Fibroblast of skin of back (primary cell): Measurements from ENCODE around the gene KCNG2.

Experiments used
- DNase-seq: peaks from one replicate; pipeline ENCODE4 v3.0.0-alpha.2; 2013

Gene KCNG2

DNA sequence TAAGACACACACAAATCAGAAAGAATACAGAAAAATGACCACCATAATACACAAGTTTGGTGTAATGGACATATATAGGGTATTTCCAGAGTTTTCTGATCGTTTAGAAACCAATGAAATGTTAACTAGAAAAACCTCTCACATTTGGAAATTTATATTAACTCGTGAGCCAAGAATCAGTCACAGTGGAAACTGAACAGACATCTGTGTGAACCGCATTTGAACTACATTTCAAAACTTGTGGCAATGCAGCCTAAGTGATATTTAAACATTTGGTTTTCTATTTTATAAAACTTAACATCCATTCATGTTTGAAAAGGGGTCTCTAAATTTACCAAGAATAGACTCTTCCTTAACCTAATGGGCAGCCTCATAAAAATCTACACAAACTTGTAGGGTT lies 29.0 kb upstream of the KCNG2 start:
- DNase-seq = no peak

DNA sequence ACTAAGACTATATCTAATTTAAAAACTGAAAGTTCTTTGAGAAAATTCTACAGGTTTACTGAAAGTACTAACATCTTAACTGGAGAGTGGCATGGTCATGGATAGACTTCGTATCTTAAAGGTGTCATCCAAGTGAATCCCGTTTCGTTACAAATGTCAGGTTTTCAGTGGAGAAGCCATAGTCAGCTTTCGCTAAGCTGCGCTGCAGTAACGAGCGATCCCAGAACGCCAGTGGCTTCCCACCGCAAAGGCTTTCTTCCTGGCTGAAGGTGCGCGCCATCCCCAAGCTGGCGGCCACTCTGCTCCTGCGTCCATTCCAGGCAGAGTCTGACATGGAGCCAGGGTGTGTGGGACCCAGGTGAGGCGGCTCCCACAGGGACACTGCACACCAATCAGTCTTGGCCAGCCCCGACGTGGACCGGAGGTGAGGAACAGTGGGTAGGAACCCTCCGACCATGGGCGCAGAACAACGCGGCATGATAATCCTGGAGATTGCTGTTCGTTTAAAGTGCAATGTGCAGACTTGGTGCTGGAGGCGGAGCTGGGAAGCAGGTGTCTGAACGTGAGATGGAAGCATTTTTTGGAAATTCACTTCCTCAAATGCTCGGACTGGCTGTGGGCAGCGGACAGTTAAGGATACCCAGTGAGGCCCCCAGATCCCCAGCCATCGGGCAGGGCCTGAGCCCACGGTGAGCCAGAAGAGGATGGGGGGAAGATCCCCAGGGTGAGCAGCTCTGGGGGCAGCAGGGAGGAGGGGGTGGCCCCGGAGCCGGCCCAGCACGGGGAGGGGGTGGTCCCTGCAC lies 27.8 kb upstream of the KCNG2 start:
- no peak for DNase-seq

DNA sequence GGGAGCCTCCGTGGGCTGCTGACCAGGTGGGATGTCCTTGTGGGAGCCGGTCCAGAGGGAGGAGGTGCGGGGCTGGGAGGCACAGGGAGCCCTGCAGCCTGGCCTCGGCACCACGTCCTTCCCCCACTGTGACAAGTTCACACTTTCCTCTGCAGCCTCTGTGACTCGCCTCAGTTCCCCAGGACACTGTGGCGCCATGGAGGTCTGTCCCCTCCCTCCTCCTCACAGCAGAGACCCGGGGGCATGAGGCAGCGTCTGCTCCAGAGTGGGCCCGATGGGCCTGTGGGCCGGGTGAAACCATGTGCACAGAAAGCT lies 27.3 kb upstream of the KCNG2 start:
- no peak for DNase-seq

DNA sequence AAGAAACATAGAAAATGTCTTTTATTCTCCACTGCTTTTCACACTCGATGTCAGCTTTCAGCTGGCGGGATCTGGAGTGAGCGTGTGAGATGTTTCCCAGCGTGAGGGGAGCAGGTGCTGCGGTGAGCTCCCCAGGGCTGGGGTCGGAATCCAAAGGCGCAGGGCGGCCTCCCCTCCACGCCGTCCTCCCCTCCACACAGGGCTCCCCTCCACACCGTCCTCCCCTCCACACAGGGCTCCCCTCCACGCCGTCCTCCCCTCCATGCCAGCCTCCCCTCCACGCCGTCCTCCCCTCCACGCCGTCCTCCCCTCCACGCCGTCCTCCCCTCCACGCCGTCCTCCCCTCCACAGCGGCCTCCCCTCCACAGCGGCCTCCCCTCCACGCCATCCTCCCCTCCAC lies 26.9 kb upstream of the KCNG2 start:
- no peak for DNase-seq

DNA sequence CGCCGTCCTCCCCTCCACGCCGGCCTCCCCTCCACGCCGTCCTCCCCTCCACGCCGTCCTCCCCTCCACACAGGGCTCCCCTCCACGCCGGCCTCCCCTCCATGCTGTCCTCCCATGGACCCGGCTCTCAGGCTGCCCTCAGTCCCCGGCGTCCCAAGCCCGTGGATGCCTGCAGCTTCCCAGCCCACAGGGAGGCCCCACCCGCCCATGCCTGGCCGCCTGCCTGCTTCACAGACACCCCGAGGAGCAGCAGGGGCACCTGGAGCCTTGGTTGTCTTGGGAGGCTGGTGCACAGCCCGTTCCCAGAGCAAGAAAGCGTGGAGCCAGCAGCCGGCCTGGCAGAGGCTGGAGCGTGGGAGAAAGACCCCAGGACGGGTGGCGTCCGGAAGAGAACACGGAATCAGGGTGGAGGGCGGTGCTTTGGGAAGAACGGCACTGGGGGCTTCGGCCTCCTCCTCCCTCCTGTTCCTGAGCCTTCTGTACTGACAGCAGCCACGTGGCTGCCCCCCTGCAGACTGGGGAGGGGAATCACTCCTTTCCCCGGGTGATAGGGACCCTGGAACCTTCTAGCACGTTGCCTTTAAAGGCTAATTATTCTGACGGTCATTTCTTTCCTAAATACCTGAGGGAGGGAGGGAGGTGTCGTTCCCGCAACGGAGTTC lies 26.2 kb upstream of the KCNG2 start:
- DNase-seq = no peak

DNA sequence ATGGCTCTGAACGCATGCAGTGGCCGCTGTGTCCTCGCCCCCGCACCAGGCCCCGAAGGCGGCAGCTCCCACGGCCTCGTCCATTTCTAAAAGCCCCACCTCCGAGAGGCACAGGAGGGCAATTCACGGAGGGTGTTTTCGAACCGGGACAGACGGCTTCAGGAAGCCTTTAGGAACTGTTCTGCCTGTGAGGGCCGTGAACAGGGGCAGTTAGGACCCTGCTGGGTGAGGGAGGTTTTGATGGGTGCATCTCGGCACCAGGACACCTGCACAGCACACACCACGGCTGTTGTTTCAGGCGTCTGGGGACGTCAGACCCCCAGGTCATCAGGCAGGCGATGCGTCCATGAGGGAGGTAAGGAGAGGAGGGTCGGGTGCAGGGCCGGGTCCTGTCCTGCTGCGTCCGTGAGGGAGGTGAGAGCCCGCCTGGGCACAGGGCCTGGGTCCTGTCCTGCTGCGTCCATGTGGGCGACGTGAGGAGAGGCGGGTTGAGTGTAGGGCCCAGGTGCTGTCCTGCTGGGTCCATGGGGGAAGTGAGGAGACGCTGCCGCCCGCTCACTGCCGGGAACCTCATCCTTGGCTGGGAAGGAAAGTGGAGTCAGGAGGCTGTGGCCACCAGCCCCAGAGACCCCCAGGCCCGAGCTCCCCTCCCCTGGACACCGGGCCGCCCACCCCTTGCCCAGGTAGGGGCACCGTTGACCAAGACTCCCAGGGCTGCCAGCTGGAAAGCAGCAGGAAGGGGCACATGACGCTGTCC lies 25.5 kb upstream of the KCNG2 start:
- DNase-seq = no peak

DNA sequence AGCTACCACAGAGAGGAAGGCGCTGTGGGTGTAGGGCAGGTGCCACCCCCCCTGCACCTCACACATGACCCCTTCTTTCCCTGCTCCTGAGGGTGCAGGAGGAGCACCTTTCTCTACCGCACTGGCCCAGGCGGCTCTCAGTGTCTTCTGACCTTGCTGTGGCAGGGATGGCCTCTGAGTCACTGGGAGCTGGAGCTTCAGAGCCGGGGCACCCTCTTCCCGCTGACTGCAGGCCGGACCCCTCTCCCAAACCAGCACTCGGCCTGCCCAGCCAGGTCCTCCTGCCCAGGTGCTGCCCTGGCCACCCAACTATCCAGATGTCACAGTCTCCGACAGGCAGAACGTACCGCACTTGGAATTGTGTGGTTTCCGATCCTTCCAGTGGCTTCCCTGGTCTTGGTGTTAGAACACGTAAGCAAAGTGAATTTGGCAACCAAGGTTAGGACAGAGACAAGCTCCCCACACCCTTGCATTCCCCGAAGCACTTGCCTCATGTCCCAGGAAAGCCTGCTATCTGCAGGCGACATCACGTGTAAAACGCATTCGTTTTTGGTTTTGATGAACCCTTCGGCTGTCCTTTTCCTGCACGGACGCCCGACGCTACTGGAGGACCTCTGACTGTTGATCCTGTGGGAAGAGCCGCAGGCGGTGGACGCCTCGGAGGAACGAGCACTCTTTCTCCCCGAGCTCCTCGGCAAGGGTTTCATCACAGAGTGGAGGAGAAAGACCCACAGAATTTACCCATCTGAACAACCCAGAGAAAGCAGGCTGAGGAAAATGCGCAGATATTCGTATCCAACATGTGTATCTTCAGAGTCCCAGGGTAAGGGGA lies 24.7 kb upstream of the KCNG2 start:
- DNase-seq = no peak

DNA sequence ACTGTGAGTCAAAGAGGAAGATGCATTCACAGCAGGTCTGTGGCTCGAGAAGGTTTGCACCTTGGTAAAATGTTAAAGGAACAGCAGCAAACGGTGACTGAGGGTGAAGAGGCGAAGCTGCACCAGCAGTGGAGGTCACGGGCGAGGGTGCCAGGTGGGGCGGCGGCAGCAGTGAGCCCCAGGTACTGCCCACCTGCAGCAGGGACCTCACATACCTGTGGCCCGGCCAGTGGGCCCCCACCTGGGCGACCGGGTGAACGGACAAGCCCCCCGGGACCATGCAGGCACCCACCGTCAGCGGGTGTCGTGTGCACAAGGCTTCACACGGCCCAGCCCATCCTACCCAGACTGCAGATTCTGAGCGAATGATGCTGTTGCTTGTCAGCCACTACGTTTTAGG lies 23.6 kb upstream of the KCNG2 start:
- no peak for DNase-seq

DNA sequence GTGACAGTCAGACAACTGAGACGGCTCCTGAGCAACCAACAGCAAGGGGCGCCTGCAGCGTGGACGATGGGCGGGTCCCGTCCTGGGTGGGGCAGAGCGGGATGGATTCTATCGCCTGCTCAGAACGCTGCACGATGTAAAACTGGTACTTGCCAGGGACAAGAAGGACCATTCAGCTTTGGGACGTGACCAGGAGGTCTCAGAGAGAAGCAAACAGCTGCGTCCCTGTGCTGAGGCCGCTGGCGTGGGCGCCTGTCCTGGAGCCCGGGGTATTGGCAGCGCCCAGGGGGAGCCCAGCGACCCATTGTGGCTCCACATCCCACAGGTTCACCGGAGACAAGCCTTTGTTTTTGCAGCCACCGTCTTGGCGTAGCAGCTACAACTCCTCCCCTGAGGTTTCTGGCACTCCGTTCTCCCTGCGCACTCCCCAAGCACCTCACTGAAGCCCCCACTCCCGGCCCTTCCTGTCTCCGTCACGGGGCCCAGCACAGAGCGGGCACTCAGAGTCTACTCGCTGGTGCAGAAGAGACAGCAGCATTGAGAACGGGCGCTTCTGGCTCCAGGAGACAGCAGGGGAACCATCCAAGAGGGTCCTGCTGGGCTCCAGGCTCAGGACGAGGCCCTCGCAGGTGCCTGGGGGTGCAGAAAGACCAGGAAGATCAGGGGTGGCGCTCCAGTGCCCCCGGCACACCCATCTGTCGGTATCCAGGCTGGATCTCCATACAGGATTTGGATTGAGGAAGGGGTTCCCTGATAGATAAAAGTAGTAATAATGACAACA lies 22.1 kb upstream of the KCNG2 start:
- no peak for DNase-seq

DNA sequence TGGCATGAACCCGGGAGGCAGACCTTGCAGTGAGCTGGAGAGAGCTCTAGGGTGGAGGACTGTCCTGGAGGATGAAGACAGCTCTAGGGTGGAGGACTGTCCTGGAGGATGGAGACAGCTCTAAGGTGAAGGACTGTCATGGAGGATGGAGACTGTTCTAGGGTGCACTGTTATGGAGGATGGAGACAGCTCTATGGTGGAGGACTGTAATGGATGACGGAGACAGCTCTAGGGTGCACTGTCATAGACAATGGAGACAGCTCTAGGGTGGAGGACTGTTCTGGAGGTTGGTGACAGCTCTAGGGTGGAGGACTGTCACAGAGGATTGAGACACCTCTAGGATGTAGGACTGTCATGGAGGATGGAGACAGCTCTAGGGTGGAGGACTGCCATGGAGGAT lies 21.1 kb upstream of the KCNG2 start:
- no peak for DNase-seq

DNA sequence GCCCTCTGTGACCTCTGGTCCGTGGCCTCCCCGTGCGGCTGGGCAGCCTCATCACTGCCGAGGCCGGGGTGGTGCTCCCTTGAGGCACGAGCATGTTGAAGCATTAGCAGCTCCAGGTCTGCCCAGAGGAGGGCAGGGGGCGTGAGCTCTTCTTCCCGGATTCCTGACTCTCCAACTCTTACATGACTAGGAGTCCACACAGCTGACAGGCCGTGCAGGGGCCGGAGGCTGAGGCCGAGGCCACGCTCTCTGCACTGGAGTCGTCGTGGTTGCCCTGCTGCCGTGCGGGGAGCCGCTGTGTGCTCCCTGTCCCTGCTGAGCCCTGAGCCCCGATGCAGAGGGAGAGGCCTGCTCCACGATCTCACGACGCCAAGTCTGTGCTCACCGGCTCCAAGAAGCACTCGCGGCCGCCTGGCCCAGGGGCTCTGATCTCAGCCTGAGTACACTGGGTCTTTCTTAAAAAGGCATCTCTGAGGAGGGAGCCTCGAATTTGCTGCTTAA lies 19.4 kb upstream of the KCNG2 start:
- DNase-seq = no peak

DNA sequence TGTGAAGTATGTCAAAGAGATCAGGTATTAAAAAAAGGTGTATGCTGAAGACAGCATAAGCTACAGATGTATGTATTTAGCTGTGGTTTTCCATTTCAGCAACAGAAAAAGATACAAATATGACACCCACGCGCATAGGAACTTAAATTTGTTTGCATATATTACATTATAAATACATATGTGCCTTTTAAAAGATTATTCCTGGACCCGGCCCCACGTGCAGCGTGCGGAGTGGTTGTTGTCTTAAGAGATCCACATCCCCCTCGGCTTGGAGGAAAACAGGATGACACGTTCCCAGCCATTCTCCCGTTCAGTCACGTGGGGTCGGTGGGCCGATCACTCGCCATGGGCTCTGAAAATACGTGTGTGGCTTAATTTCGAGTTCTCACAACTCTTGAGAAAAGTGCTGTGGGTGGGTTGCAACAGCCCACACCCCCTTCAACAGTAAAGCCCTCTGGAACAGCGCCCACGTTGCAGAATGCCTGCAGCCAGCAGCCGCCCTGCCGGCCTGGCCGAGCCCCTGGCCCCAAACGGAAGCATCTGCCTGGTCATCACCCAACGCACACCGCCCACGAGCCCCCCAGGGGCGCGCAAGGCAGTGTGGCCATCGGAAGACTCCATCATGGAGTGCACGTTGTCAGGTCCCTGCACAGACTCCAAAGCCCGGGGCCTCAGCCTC lies 18.6 kb upstream of the KCNG2 start:
- no peak for DNase-seq

DNA sequence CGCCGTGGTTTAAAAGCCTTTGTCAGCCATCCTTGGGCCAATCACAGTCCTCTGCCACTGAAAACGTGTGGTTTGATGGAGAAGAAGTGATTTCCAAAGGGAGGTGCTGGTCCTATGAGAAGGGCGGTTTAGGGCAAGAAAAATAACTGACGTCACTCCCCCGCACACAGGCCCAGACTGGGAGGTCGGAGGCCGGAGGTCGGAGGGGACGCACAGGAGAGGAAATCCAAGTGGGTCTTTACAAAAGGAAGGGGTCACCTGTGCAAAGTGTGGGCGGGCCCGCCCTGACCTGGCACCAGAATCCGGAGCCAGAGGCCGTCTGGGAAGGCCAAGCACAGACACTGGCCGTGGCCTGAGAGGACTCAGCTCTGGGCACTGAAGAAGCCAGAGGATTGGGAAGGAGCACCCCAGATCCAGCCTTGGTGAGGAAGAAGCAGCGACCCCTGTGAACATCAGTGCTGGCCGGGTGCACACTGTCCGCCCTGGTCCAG lies 18.0 kb upstream of the KCNG2 start:
- no peak for DNase-seq

DNA sequence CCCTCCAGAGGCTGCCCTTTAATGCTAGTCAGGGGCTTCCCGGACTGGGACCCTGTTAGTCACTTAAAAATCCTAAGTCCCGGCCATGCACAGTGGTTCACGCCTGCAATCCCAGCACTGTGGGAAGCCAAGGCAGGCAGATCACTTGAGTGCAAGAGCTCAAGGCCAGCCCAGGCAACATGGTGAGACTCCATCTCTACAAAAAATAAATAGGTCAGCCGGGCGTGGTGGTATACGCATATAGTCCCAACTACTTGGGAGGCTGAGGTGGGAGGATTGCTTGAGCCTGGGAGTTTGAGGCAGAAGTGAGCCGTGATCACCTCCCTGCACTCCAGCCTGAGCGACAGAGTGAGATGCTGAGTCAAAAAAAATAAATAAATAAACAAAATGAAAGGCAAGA lies 17.2 kb upstream of the KCNG2 start:
- DNase-seq = no peak

DNA sequence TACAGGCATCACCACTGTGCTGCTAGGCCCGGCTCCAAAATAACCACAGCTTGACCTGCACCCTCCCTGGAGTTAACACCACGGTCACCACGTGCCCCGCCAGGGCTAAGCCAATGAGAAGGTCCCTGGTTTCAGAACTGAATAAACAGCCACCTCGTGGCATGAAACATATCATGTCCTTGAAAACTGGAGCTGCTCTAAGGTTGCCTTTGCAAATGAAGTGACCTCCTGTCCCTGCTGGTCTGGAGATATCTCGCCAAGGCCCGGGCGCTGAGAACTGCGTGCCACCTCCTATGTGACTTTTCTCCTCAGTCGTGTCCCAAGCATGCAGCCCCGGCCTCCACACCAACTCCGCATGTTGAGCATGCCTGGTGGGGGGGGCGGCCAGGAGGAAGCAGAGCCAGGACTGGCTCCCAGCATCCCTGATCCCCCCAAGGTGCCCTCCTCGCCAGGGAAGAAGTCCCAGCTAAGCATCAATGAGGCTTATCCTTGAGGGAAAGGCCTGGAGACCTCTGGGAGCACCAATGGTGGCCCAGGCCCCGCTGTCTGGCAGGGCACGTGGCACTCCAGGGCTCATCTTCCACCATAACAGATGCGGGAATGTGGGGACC lies 16.3 kb upstream of the KCNG2 start:
- DNase-seq = no peak

DNA sequence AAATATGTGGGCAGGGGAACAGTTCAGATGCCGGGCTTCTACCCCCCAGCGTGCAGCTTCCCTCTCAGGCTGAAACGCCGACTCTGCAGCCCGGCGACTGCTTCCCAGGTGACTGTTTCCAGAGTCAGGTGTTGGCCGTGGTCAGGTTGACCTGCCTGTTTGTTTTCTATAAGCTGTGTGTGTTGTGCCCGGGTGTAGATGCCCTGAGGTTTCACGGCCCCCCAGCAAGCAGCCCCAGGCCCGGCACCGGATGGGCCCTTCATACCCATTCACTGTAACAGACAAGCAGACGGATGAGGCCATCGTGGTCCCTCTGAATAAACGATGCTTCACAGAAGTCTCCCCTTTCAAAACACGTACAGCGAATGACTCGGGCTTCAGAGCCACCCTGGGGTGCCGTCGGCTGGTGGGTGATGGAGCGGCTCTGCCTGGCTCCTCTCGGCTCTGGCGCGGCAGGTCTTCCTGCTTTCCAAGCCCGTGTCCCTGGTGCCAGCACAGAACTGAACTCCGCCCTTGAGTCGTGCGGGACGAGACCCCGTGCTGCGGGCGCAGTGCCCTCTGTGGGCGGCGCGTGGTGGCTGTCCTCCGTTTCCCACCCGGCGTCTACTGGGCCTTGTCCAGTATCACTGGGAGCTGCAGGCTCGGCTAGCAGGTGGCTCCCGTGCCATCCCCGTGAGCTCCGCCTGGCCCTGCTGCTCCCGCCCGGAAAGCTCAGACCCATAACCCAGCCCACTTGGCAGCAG lies 15.0 kb upstream of the KCNG2 start:
- DNase-seq = no peak

DNA sequence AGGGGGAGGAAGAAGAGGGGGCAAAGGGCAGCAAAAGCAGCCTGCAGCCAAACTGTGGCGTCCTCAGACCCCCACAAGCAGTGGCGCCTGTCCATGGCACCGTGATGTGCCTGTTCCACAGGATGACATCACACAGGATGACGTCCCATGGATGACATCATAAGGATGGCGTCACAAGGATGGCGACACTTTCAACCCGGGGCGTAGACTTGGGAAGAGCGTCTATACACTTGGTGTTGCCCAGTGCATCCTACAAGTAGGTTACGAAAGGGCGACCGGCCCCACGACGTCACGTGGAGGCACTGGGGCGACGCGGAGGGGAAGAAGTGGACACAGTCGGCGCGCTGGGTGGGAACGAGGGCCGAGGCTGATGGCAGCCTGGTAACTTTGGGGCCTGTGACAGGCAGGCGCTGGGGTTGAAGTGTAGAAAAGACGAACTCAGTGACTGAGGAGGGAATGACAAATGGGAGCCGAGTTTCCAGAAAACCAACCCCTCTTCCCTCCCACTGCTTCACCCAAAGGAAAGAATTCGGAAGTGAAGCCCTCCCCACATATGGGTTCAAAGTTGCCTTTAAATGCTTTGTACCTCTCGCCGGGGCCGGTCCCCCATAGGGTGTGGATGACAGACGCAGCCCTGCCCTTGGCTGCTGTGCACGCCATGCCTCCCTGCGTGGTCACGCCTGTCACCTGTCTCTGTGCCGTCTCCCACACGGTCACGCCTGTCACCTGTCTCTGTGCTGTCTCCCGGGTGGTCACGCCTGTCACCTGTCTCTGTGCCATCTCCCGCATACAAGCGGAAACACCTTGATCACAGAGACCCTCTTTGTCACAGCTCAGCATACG lies 13.4 kb upstream of the KCNG2 start:
- DNase-seq = no peak

DNA sequence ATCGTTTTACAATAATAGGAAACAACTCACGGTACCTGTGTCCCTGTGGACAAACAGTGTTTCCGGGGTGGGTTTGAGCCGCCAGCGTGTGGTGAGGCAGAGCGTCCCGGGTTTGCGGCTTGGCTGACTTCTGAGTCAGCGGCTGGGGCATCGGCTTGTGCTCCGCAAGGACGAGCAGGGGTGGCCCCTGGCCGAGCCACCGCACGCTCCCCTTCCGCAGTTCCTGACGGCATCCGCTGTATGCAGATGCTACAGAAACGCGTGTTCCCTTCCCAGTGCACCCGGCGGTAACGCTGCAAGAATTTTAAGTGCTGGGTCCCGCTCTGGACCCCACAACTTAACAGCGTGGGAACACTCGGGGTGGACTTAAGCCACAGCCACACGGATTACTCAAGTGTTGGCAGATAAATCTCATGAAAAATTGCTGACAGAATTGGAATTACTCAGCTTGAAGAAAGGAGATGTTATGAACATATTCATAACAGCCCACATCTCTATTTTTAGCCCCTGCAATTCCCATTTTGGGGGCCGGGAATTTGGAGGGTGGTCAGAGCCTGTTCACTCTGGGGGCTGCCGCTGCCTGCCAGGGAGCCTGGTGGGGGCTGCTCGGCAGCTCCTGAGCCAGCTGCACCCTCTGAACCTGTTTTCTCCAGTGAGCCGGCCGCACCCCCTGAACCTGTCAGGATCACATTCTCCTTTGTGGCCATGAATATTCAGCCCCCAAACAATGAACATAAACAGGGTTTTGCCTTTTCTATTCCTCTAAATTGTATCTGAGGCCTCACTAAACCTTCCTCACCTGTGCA lies 12.6 kb upstream of the KCNG2 start:
- DNase-seq = no peak
